ENCODE measurements around the gene C9orf57.
"Not testable (repeated sequence)": the region's sequence is repeated elsewhere in the genome, so short reads cannot be mapped to it uniquely, and the experiment has no call there.

Gene C9orf57

GRCh38 chr9:72022841-72023240 lies 37.6 kb downstream of the C9orf57 start:
- no peak for DNase-seq

GRCh38 chr9:72013292-72013760 lies 47.1 kb downstream of the C9orf57 start:
- DNase-seq, result no peak

GRCh38 chr9:72012646-72013045 lies 47.8 kb downstream of the C9orf57 start:
- no peak for DNase-seq

DNA sequence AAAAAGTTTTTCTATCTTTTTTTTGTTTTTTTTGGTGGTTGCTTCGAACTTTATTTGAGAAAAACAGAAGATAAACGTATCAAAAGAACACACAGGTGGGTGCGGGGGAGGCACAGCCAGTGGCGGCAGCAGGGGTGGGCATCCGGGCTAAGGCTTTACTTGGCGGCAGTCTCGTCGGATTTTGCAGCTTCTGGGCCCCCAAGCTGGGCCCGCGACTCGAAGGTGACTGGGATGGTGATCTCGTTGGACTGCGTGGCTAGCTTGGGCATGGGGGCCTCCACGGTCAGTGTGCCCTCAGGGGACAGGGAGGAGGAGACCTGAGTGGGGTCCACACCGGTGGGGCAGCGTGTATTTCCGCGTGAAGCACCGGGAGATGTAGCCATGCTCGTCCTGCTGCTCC lies 52.7 kb downstream of the C9orf57 start:
- DNase-seq, result not testable (repeated sequence)

DNA sequence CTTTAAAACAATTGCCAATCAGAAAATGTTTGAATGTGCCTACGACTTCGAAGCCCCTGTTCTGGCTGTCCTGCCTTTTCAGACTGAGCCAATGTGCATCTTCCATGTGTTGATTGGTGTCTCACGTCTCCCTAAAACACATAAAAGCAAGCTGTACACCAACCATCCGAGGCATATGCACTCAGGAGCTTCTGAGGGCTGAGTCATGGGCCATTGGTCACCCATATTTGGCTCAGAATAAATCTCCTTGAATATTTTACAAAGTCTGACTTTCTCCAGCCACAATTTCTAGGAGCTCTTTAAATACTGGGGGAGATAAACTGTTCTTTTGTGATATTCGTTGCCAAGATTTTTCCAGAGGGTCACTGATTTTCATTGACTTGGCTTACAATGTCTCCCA lies 53.9 kb downstream of the C9orf57 start:
- no peak for DNase-seq

- DNase-seq, result no peak
These were observed 55.0 kb downstream of the C9orf57 start for GRCh38 chr9:72005451-72005850.

Data from 8988T (cell line).